Measurements from ENCODE around the gene PACS2. TPM values are rescaled to one million over a fixed set of nuclear protein-coding genes. Genes with fewer than 3 reads are reported as not detected.

The PACS2 gene
- total RNA-seq, 4 donors from 2014 or later = 59.8 to 97.4 (median 71.2) TPM

- Histone ChIP-seq H3K9me3 (no peaks in the 10 kb centered on the region), H3K4me1 (peaks cover 0 to 25% (median 8%) of the 10 kb centered on the region in 4 donors), H3K27ac (replicated peaks in 1 of 4) (no peak overlapping the region), H3K27me3 (no peaks in the 10 kb centered on the region), H3K4me3 (no peak overlapping the region), H3K36me3 (peaks cover 0 to 54% (median 33%) of the 10 kb centered on the region in 4 donors)
- 83% methylated on average over 22 of the region's 33 CpGs for WGBS
- intact Hi-C loops (cut with DNase I) = no loop called here
- DNase-seq (ENCODE audit: extremely low spot score) = no peak
- TF ChIP-seq EP300 (IDR thresholded peaks at IDR 0.05) = no peak
- TF ChIP-seq POLR2A (IDR thresholded peaks at IDR 0.05; ENCODE audit: low read depth) = no peak
- TF ChIP-seq POLR2AphosphoS5 (IDR thresholded peaks at IDR 0.05) = no peak
- TF ChIP-seq, protein P1, sequence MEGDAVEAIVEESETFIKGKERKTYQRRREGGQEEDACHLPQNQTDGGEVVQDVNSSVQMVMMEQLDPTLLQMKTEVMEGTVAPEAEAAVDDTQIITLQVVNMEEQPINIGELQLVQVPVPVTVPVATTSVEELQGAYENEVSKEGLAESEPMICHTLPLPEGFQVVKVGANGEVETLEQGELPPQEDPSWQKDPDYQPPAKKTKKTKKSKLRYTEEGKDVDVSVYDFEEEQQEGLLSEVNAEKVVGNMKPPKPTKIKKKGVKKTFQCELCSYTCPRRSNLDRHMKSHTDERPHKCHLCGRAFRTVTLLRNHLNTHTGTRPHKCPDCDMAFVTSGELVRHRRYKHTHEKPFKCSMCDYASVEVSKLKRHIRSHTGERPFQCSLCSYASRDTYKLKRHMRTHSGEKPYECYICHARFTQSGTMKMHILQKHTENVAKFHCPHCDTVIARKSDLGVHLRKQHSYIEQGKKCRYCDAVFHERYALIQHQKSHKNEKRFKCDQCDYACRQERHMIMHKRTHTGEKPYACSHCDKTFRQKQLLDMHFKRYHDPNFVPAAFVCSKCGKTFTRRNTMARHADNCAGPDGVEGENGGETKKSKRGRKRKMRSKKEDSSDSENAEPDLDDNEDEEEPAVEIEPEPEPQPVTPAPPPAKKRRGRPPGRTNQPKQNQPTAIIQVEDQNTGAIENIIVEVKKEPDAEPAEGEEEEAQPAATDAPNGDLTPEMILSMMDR (IDR thresholded peaks at IDR 0.05) = no peak
These were observed 125.4 kb downstream of the PACS2 start for GRCh38 chr14:105439710-105440553.

- intact Hi-C loops (cut with DNase I) = no loop called here
These were observed 126.0 kb downstream of the PACS2 start for GRCh38 chr14:105440554-105440900.

DNA sequence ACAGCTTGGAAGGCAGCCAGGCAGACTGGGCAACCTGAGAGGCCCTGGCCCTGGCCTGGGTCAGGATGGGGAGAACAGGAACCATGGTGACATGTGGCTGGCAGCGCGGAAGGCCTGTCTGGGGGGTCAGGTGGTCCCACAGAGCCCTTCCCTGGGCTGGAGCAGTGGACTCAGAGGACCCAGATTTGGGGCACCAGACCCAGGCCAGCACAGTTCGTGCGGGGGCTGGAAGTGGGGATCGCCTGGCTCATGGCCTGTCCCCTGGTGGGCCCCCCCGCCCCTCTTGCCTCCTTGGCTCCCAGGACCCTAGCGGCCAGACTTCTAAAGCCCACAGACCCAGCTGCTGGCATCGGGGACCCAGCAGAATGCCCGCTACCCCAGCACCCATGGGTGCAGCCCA, 126.4 kb downstream of the PACS2 start:
- no peak overlapping the region for H3K4me3 ChIP-seq
- no peak overlapping the region for H3K27ac ChIP-seq (replicated peaks in 1 of 4)
- intact Hi-C loops (cut with DNase I) = no loop called here
- DNase-seq (ENCODE audit: extremely low spot score) = no peak
- peaks cover 0 to 25% (median 8%) of the 10 kb centered on the region in 4 donors for H3K4me1 ChIP-seq
- no peak for TF ChIP-seq POLR2AphosphoS5 (IDR thresholded peaks at IDR 0.05)
- TF ChIP-seq, protein P1 (IDR thresholded peaks at IDR 0.05) = no peak
- no peak for TF ChIP-seq EP300 (IDR thresholded peaks at IDR 0.05)
- TF ChIP-seq POLR2A (IDR thresholded peaks at IDR 0.05; ENCODE audit: low read depth) = no peak
- no peaks in the 10 kb centered on the region for H3K27me3 ChIP-seq
- H3K9me3 ChIP-seq = no peaks in the 10 kb centered on the region
- 100% methylated on average over 1 of the region's 9 CpGs for WGBS
- peaks cover 0 to 60% (median 37%) of the 10 kb centered on the region in 4 donors for H3K36me3 ChIP-seq

More at GRCh38 chr14:105440554-105440900, 126.0 kb downstream of the PACS2 start:
- Histone ChIP-seq H3K36me3 (peaks cover 0 to 55% (median 37%) of the 10 kb centered on the region in 4 donors), H3K9me3 (no peaks in the 10 kb centered on the region), H3K27ac (replicated peaks in 1 of 4) (no peak overlapping the region), H3K4me3 (no peak overlapping the region), H3K4me1 (peaks cover 0 to 25% (median 8%) of the 10 kb centered on the region in 4 donors), H3K27me3 (no peaks in the 10 kb centered on the region)
- TF ChIP-seq POLR2A (IDR thresholded peaks at IDR 0.05; ENCODE audit: low read depth) (no peak), POLR2AphosphoS5 (IDR thresholded peaks at IDR 0.05) (no peak), EP300 (IDR thresholded peaks at IDR 0.05) (no peak)
- TF ChIP-seq, protein P1 (IDR thresholded peaks at IDR 0.05) = no peak
- no peak for DNase-seq (ENCODE audit: extremely low spot score)
- WGBS = 91% methylated on average over 13 of the region's 15 CpGs

DNA sequence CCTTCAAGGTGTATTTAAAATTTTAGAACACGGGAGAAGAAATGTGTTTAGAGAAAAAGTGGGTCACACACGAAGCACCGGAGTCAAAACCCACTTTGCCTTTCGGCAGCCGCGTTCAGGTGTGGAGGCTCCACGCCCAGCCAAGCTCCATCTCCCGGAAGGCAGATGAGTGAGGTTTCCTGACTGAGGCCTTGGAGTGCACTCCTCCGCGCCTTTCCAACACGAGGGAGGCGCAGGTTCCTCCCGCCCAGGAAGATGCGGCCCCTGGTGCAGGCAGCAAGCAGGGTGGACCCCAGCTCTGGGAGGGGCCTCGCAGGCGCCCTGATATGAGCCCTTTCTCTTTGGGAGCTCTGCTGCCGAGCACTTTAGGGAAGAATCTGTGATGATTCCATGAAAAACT, 127.6 kb downstream of the PACS2 start:
- no peak for TF ChIP-seq POLR2AphosphoS5 (IDR thresholded peaks at IDR 0.05)
- no peak for TF ChIP-seq EP300 (IDR thresholded peaks at IDR 0.05)
- TF ChIP-seq POLR2A (IDR thresholded peaks at IDR 0.05; ENCODE audit: low read depth) = no peak
- TF ChIP-seq, protein P1 (IDR thresholded peaks at IDR 0.05) = no peak
- H3K9me3 ChIP-seq = no peaks in the 10 kb centered on the region
- H3K4me3 ChIP-seq = no peak overlapping the region
- H3K27me3 ChIP-seq = no peaks in the 10 kb centered on the region
- WGBS = 82% methylated on average over 17 of the region's 17 CpGs
- H3K27ac ChIP-seq (replicated peaks in 1 of 4) = no peak overlapping the region
- H3K36me3 ChIP-seq = peaks cover 0 to 67% (median 40%) of the 10 kb centered on the region in 4 donors
- peaks cover 0 to 25% (median 8%) of the 10 kb centered on the region in 4 donors for H3K4me1 ChIP-seq
- DNase-seq (ENCODE audit: extremely low spot score) = no peak
- intact Hi-C loops (cut with DNase I) = no loop called here

All from esophagus muscularis mucosa (tissue), 4 donors.